ENCODE data around the gene FUT2. TPM values are rescaled to one million over a fixed set of nuclear protein-coding genes. Genes with fewer than 3 reads are reported as not detected.

FUT2 gene
- total and polyA plus RNA-seq, 3 donors from 2014 or later = 0.12 to 0.47 (median 0.20) TPM

GRCh38 chr19:48752496-48753365, 57.0 kb downstream of the FUT2 start, which contains the start of gene FUT1:
FUT1 (minus strand) TSS chr19:48752641; CDS start chr19:48751281, 1,360 bp downstream.
- no peaks in the 10 kb centered on the region for H3K9me3 ChIP-seq
- H3K4me1 ChIP-seq = peaks cover 23% of the 10 kb centered on the region
- no peaks in the 10 kb centered on the region for H3K36me3 ChIP-seq (ENCODE audit: low read depth, missing control alignments)
- intact Hi-C loops (cut with DNase I; ENCODE audit: low total_unique reads) = no loop called here
- H3K27ac ChIP-seq = peak within 1 kb of the TSS in 1 of 2 donors; percentile 71
- TF ChIP-seq CTCF (IDR thresholded peaks at IDR 0.05) (no peak), POLR2A (IDR thresholded peaks at IDR 0.05) (no peak)
- WGBS, 2 donors = 7 to 45% methylated on average over 2 to 46 of the region's 73 CpGs
- DNase-seq = peak; percentile 64
- no peaks in the 10 kb centered on the region for H3K27me3 ChIP-seq
- H3K4me3 ChIP-seq = peak within 1 kb of the TSS; percentile 17 to 54

- Histone ChIP-seq H3K36me3 (ENCODE audit: low read depth, missing control alignments) (no peaks in the 10 kb centered on the region), H3K4me3 (no peak within 1 kb of the TSS), H3K27ac (peak within 1 kb of the TSS; percentile 24 to 71), H3K9me3 (no peaks in the 10 kb centered on the region), H3K27me3 (no peaks in the 10 kb centered on the region), H3K4me1 (peaks cover 19% of the 10 kb centered on the region)
- no peak for DNase-seq
- WGBS, 2 donors = 75 to 80% methylated on average over 3 to 4 of the region's 4 CpGs
- intact Hi-C loops (cut with DNase I; ENCODE audit: low total_unique reads) = no loop called here
- no peak for TF ChIP-seq CTCF (IDR thresholded peaks at IDR 0.05)
- TF ChIP-seq POLR2A (IDR thresholded peaks at IDR 0.05) = no peak
Measured at GRCh38 chr19:48755084-48755641, 59.4 kb downstream of the FUT2 start, which contains the start of gene FGF21. FGF21 (plus strand) TSS chr19:48755524; CDS start chr19:48756237, 713 bp downstream.

Other genes with a start within 250 kb of the FUT2 start
- 10 to 100 TPM; 32.8 to 35.2 TPM for gene GRWD1, start 250.0 kb upstream of the FUT2 start, total RNA-seq
- gene GRWD1, start 250.0 kb upstream of the FUT2 start, polyA plus RNA-seq (ENCODE audit: insufficient read depth, low read depth, low replicate concordance) = 17.8 TPM
- gene KCNJ14, start 240.4 kb upstream of the FUT2 start, total RNA-seq = 1 to 10 TPM; 1.6 to 2.2 TPM
- 0.66 TPM for gene KCNJ14, start 240.4 kb upstream of the FUT2 start, polyA plus RNA-seq (ENCODE audit: insufficient read depth, low read depth, low replicate concordance)
- gene CYTH2, start 226.6 kb upstream of the FUT2 start, total RNA-seq = 100 to 1,000 TPM in 1 of 2 donors, 10 to 100 TPM in 1; 92.7 to 123 TPM
- gene CYTH2, start 226.6 kb upstream of the FUT2 start, polyA plus RNA-seq (ENCODE audit: insufficient read depth, low read depth, low replicate concordance) = 132 TPM
- 1 to 10 TPM in 1 of 2 donors, under 1 TPM in 1; 0.62 to 1.7 TPM for gene LMTK3, start 184.1 kb upstream of the FUT2 start, total RNA-seq
- gene LMTK3, start 184.1 kb upstream of the FUT2 start, polyA plus RNA-seq (ENCODE audit: insufficient read depth, low read depth, low replicate concordance) = 0.96 TPM
- gene SULT2B1, start 143.8 kb upstream of the FUT2 start, total RNA-seq = 1 to 10 TPM; 1.1 to 1.4 TPM
- gene SULT2B1, start 143.8 kb upstream of the FUT2 start, polyA plus RNA-seq (ENCODE audit: insufficient read depth, low read depth, low replicate concordance) = 1.0 TPM
- gene SPACA4, start 89.2 kb upstream of the FUT2 start, total RNA-seq = 100 to 1,000 TPM in 1 of 2 donors, 10 to 100 TPM in 1; 72.6 to 147 TPM
- gene SPACA4, start 89.2 kb upstream of the FUT2 start, polyA plus RNA-seq (ENCODE audit: insufficient read depth, low read depth, low replicate concordance) = 145 TPM
- gene FAM83E, start 80.9 kb upstream of the FUT2 start, total RNA-seq = 1 to 10 TPM in 1 of 2 donors, under 1 TPM in 1; 0.99 to 1.6 TPM
- gene FAM83E, start 80.9 kb upstream of the FUT2 start, polyA plus RNA-seq (ENCODE audit: insufficient read depth, low read depth, low replicate concordance) = 2.2 TPM
- 1,000 to 10,000 TPM; 1,047 to 1,537 TPM for gene RPL18, start 76.8 kb upstream of the FUT2 start, total RNA-seq
- 1,050 TPM for gene RPL18, start 76.8 kb upstream of the FUT2 start, polyA plus RNA-seq (ENCODE audit: insufficient read depth, low read depth, low replicate concordance)
- gene SPHK2, start 76.5 kb upstream of the FUT2 start, total RNA-seq = 10 to 100 TPM; 31.2 to 43.1 TPM
- gene SPHK2, start 76.5 kb upstream of the FUT2 start, polyA plus RNA-seq (ENCODE audit: insufficient read depth, low read depth, low replicate concordance) = 47.6 TPM
- gene DBP, start 58.6 kb upstream of the FUT2 start, total RNA-seq = 10 to 100 TPM; 48.9 to 51.0 TPM
- gene DBP, start 58.6 kb upstream of the FUT2 start, polyA plus RNA-seq (ENCODE audit: insufficient read depth, low read depth, low replicate concordance) = 30.4 TPM
- 1 to 10 TPM; 6.3 to 6.8 TPM for gene CA11, start 49.8 kb upstream of the FUT2 start, total RNA-seq
- 20.0 TPM for gene CA11, start 49.8 kb upstream of the FUT2 start, polyA plus RNA-seq (ENCODE audit: insufficient read depth, low read depth, low replicate concordance)
- gene NTN5, start 23.0 kb upstream of the FUT2 start, total RNA-seq = 1 to 10 TPM; 1.6 to 4.3 TPM
- gene NTN5, start 23.0 kb upstream of the FUT2 start, polyA plus RNA-seq (ENCODE audit: insufficient read depth, low read depth, low replicate concordance) = 0.87 TPM
- gene MAMSTR, start 23.8 kb downstream of the FUT2 start, total RNA-seq = 10 to 100 TPM; 21.8 TPM
- 15.0 TPM for gene MAMSTR, start 23.8 kb downstream of the FUT2 start, polyA plus RNA-seq (ENCODE audit: insufficient read depth, low read depth, low replicate concordance)
- gene RASIP1, start 44.6 kb downstream of the FUT2 start, total RNA-seq = 10 to 100 TPM; 11.2 to 21.4 TPM
- gene RASIP1, start 44.6 kb downstream of the FUT2 start, polyA plus RNA-seq (ENCODE audit: insufficient read depth, low read depth, low replicate concordance) = 8.8 TPM
- 10 to 100 TPM; 10.5 to 28.9 TPM for gene IZUMO1, start 50.9 kb downstream of the FUT2 start, total RNA-seq
- 32.8 TPM for gene IZUMO1, start 50.9 kb downstream of the FUT2 start, polyA plus RNA-seq (ENCODE audit: insufficient read depth, low read depth, low replicate concordance)
- gene FUT1, start 56.7 kb downstream of the FUT2 start, total RNA-seq = 1 to 10 TPM; 2.0 to 3.6 TPM
- gene FUT1, start 56.7 kb downstream of the FUT2 start, polyA plus RNA-seq (ENCODE audit: insufficient read depth, low read depth, low replicate concordance) = 5.1 TPM
- not detected for gene FGF21, start 59.6 kb downstream of the FUT2 start, total RNA-seq
- not detected for gene FGF21, start 59.6 kb downstream of the FUT2 start, polyA plus RNA-seq (ENCODE audit: insufficient read depth, low read depth, low replicate concordance)
- gene BCAT2, start 115.1 kb downstream of the FUT2 start, total RNA-seq = 10 to 100 TPM; 58.5 to 67.4 TPM
- 38.0 TPM for gene BCAT2, start 115.1 kb downstream of the FUT2 start, polyA plus RNA-seq (ENCODE audit: insufficient read depth, low read depth, low replicate concordance)
- 10 to 100 TPM in 1 of 2 donors, 1 to 10 TPM in 1; 5.6 to 11.9 TPM for gene HSD17B14, start 140.5 kb downstream of the FUT2 start, total RNA-seq
- 8.8 TPM for gene HSD17B14, start 140.5 kb downstream of the FUT2 start, polyA plus RNA-seq (ENCODE audit: insufficient read depth, low read depth, low replicate concordance)
- gene PLEKHA4, start 172.6 kb downstream of the FUT2 start, total RNA-seq = 10 to 100 TPM; 12.8 to 22.3 TPM
- gene PLEKHA4, start 172.6 kb downstream of the FUT2 start, polyA plus RNA-seq (ENCODE audit: insufficient read depth, low read depth, low replicate concordance) = 19.9 TPM
- 10 to 100 TPM; 37.2 to 40.9 TPM for gene PPP1R15A, start 176.4 kb downstream of the FUT2 start, total RNA-seq
- gene PPP1R15A, start 176.4 kb downstream of the FUT2 start, polyA plus RNA-seq (ENCODE audit: insufficient read depth, low read depth, low replicate concordance) = 48.3 TPM
- 10 to 100 TPM; 24.5 to 55.2 TPM for gene TULP2, start 202.8 kb downstream of the FUT2 start, total RNA-seq
- 72.6 TPM for gene TULP2, start 202.8 kb downstream of the FUT2 start, polyA plus RNA-seq (ENCODE audit: insufficient read depth, low read depth, low replicate concordance)
- 100 to 1,000 TPM; 139 to 208 TPM for gene NUCB1, start 204.3 kb downstream of the FUT2 start, total RNA-seq
- gene NUCB1, start 204.3 kb downstream of the FUT2 start, polyA plus RNA-seq (ENCODE audit: insufficient read depth, low read depth, low replicate concordance) = 136 TPM
- 1 to 10 TPM; 2.3 to 2.4 TPM for gene DHDH, start 237.7 kb downstream of the FUT2 start, total RNA-seq
- gene DHDH, start 237.7 kb downstream of the FUT2 start, polyA plus RNA-seq (ENCODE audit: insufficient read depth, low read depth, low replicate concordance) = 3.1 TPM